ENCODE results near the gene C5orf58. TPM values are rescaled to one million over a fixed set of nuclear protein-coding genes. Genes with fewer than 3 reads are reported as not detected.
A peak's percentile ranks its signal among the peaks of the same experiment; 100 is the strongest.

C5orf58 gene
- total RNA-seq, 4 donors from 2014 or later = 0.79 TPM; not detected in 3

- Histone ChIP-seq H3K27ac (no peak overlapping the region), H3K4me1 (no peaks in the 10 kb centered on the region), H3K36me3 (no peaks in the 10 kb centered on the region), H3K9me3 (no peaks in the 10 kb centered on the region), H3K27me3 (no peaks in the 10 kb centered on the region), H3K4me3 (no peak overlapping the region)
- in situ Hi-C loops (cut with MboI; ENCODE audit: low pct_ligation_motif_present in 1 of 4, low pct_unique_long_range_greater_than_20kb in 1 of 4, low sequenced_read_pairs in 3 of 4) (no loop called here), intact Hi-C loops (cut with DNase I; ENCODE audit: low total_unique reads) (no loop called here)
- no peak for DNase-seq
- WGBS, 2 donors (ENCODE audit: low coverage in 1 of 2) = 27 to 43% methylated on average over 1 to 3 of the region's 3 CpGs
- TF ChIP-seq POLR2A (IDR thresholded peaks at IDR 0.05) (no peak), POLR2AphosphoS5 (IDR thresholded peaks at IDR 0.05) (no peak), CTCF (IDR thresholded peaks at IDR 0.05) (no peak), EP300 (IDR thresholded peaks at IDR 0.05; ENCODE audit: low read depth) (no peak)
These were observed 26.6 kb upstream of the C5orf58 start for GRCh38 chr5:170206216-170206615.

DNA sequence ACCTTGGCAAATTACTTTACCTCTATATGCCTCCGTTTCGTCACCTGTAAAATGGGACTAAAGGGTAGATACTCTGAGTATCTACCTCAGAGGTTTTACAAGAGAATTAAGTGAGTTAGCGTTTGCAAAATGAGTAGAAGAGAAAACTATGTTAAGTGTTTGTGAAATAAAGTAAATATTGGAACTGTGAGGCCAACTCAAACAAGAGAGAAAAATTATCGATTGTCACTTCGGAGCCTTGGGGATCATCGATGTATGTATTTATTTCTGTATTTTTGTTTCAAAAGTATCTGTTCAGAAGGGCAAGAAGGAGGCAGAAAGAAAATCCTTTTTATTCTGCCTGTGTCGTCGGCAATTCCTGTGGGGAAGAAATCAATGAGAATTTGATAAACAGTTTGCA, 25.8 kb upstream of the C5orf58 start:
- WGBS, 2 donors (ENCODE audit: low coverage in 1 of 2) = 66 to 78% methylated on average over 8 of the region's 8 CpGs
- H3K36me3 ChIP-seq = no peaks in the 10 kb centered on the region
- TF ChIP-seq EP300 (IDR thresholded peaks at IDR 0.05; ENCODE audit: low read depth) = no peak
- no peak for TF ChIP-seq POLR2A (IDR thresholded peaks at IDR 0.05)
- TF ChIP-seq POLR2AphosphoS5 (IDR thresholded peaks at IDR 0.05) = no peak
- TF ChIP-seq CTCF (IDR thresholded peaks at IDR 0.05) = no peak
- no peak overlapping the region for H3K27ac ChIP-seq
- no peak overlapping the region for H3K4me3 ChIP-seq
- intact Hi-C loops (cut with DNase I; ENCODE audit: low total_unique reads) (no loop called here), in situ Hi-C loops (cut with MboI; ENCODE audit: low pct_ligation_motif_present in 1 of 4, low pct_unique_long_range_greater_than_20kb in 1 of 4, low sequenced_read_pairs in 3 of 4) (no loop called here)
- DNase-seq = no peak
- no peaks in the 10 kb centered on the region for H3K4me1 ChIP-seq
- no peaks in the 10 kb centered on the region for H3K9me3 ChIP-seq
- no peaks in the 10 kb centered on the region for H3K27me3 ChIP-seq

DNA sequence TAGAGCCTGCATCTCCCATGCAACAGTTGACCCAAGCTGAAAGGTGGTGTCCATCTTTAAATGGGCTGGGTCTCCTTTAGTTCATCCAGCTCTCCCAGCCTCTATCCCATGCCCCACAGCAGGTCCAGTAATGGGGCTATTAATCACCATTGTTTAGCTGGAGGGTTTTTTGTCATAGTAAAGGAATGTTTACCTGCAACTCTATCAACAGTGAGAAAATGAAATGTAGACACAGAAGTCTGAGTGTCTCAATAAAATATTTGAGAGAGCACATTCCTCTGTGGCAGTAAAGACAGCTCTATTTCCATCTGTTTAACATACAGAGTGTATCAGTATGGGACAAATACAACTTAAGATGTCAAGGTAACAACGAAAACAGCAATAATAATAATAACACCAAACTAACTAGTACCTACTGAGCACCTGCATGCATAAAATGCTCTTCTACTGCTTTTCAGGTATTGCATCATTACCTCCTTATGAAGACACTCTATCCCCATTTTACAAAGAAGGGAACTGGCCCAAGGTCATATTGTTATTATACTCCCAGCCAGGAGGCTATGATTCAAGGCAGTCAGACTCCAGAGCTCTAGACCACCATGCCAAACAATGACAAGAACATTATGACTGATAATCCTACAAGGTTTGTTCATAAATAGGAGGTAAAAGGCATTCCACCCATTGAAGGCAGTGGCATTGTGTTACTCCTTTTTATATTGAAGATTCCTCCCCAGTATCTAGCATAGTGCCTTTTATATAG, 21.0 kb upstream of the C5orf58 start:
- Histone ChIP-seq H3K27me3 (no peaks in the 10 kb centered on the region), H3K27ac (no peak overlapping the region), H3K4me3 (no peak overlapping the region), H3K9me3 (no peaks in the 10 kb centered on the region), H3K4me1 (no peaks in the 10 kb centered on the region), H3K36me3 (no peaks in the 10 kb centered on the region)
- TF ChIP-seq POLR2A (IDR thresholded peaks at IDR 0.05) (no peak), CTCF (IDR thresholded peaks at IDR 0.05) (no peak), EP300 (IDR thresholded peaks at IDR 0.05; ENCODE audit: low read depth) (no peak), POLR2AphosphoS5 (IDR thresholded peaks at IDR 0.05) (no peak)
- in situ Hi-C loops (cut with MboI; ENCODE audit: low pct_ligation_motif_present in 1 of 4, low pct_unique_long_range_greater_than_20kb in 1 of 4, low sequenced_read_pairs in 3 of 4) = no loop called here
- intact Hi-C loops (cut with DNase I; ENCODE audit: low total_unique reads) = no loop called here
- DNase-seq = no peak
- WGBS, 2 donors (ENCODE audit: low coverage in 1 of 2) = 56 to 78% methylated on average over 1 of the region's 1 CpG

DNA sequence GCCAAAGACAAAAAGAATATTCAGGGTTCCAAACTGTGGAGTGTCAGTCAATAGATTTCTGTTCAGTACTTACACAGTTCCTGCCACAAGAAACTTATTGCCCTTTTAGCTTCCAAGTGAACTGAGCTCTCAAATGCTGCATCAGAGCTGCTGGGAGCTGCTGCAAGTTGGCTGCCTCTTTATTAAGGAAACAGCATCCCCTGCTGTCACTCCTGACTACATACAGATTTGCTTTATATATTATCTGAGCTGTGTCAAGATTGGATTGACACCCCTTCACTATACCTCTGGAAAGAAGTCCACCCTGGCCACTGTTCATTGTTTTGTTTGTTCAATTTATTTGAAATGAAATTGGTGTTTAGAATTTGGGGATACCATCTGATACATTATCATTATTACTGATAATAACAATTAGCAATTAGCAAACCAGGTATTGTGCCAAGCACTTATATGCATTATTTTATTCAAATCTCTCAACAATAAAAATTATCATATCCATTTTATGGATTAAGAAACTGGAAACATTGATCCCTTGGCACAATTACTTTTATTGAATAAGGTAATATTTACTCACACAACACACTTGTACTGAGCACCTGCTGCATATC, 16.4 kb upstream of the C5orf58 start:
- Histone ChIP-seq H3K36me3 (no peaks in the 10 kb centered on the region), H3K27me3 (no peaks in the 10 kb centered on the region), H3K9me3 (no peaks in the 10 kb centered on the region), H3K4me3 (no peak overlapping the region), H3K27ac (no peak overlapping the region), H3K4me1 (peaks cover 0 to 5% (median 2%) of the 10 kb centered on the region in 4 donors)
- in situ Hi-C loops (cut with MboI; ENCODE audit: low pct_ligation_motif_present in 1 of 4, low pct_unique_long_range_greater_than_20kb in 1 of 4, low sequenced_read_pairs in 3 of 4) (no loop called here), intact Hi-C loops (cut with DNase I; ENCODE audit: low total_unique reads) (no loop called here)
- DNase-seq = no peak
- TF ChIP-seq CTCF (IDR thresholded peaks at IDR 0.05) = peak in 2 of 5 experiments; percentile 19 to 25
- TF ChIP-seq POLR2AphosphoS5 (IDR thresholded peaks at IDR 0.05) = no peak
- TF ChIP-seq EP300 (IDR thresholded peaks at IDR 0.05; ENCODE audit: low read depth) = no peak
- TF ChIP-seq POLR2A (IDR thresholded peaks at IDR 0.05) = no peak

Measured in transverse colon (tissue), 4 donors.